HG03575 (cell line): ENCODE measurements around the gene RAN.
"Not testable (repeated sequence)": the region's sequence is repeated elsewhere in the genome, so short reads cannot be mapped to it uniquely, and the experiment has no call there.

Experiments
- ATAC-seq: cut with Tn5 transposase; IDR thresholded peaks from one replicate; pipeline ENCODE4 v1.9.1; 2021; ENCODE audit not compliant: unreplicated experiment, insufficient number of reproducible peaks, low FRiP score; ENCODE audit errors: extremely low read depth

RAN gene

GRCh38 chr12:130848105-130848504, 23.8 kb upstream of the RAN start:
- not testable (repeated sequence) for ATAC-seq

GRCh38 chr12:130848785-130849305, 23.0 kb upstream of the RAN start:
- not testable (repeated sequence) for ATAC-seq

GRCh38 chr12:130849561-130850417, 22.1 kb upstream of the RAN start:
- ATAC-seq, result no peak

- ATAC-seq, result no peak
Observed at GRCh38 chr12:130850418-130851021, 21.3 kb upstream of the RAN start.

- no peak for ATAC-seq
Observed at GRCh38 chr12:130856088-130856487, 15.8 kb upstream of the RAN start.

- ATAC-seq, result no peak
Observed at GRCh38 chr12:130858084-130858483, 13.8 kb upstream of the RAN start.

GRCh38 chr12:130859161-130859560, 12.7 kb upstream of the RAN start:
- ATAC-seq, result no peak

GRCh38 chr12:130860311-130860710, 11.6 kb upstream of the RAN start:
- no peak for ATAC-seq

- no peak for ATAC-seq
Observed at GRCh38 chr12:130862161-130862560, 9.7 kb upstream of the RAN start.

- ATAC-seq, result not testable (repeated sequence)
Observed at GRCh38 chr12:130862771-130863170, 9.1 kb upstream of the RAN start.

- ATAC-seq, result no peak
Observed at GRCh38 chr12:130863298-130863697, 8.6 kb upstream of the RAN start.

GRCh38 chr12:130868412-130868811, 3.5 kb upstream of the RAN start:
- no peak for ATAC-seq

- ATAC-seq, result no peak
Observed at GRCh38 chr12:130870442-130871285, 1.2 kb upstream of the RAN start.

- no peak for ATAC-seq
Observed at GRCh38 chr12:130872179-130873096, 572 bp downstream of the RAN start.

- no peak for ATAC-seq
Observed at GRCh38 chr12:130873106-130873795, 1.4 kb downstream of the RAN start.

GRCh38 chr12:130873825-130874224, 2.0 kb downstream of the RAN start:
- no peak for ATAC-seq

- ATAC-seq, result no peak
Observed at GRCh38 chr12:130874696-130875095, 2.8 kb downstream of the RAN start.

- no peak for ATAC-seq
Observed at GRCh38 chr12:130875193-130875592, 3.3 kb downstream of the RAN start.
